ENCODE results near the gene CC2D2B. TPM values are rescaled to one million over a fixed set of nuclear protein-coding genes. Genes with fewer than 3 reads are reported as not detected.
"Not testable (repeated sequence)": the region's sequence is repeated elsewhere in the genome, so short reads cannot be mapped to it uniquely, and the experiment has no call there.

The CC2D2B gene
- total RNA-seq, 1 experiment from 2014 or later, result not detected

- Mint-ChIP-seq H3K4me1 (ENCODE audit: insufficient read depth, unreplicated experiment) (peaks cover 17% of the 10 kb centered on the region), H3K27ac (ENCODE audit: low read depth, unreplicated experiment) (no peak overlapping the region), H3K27me3 (ENCODE audit: insufficient read depth, unreplicated experiment) (no peaks in the 10 kb centered on the region), H3K4me3 (ENCODE audit: unreplicated experiment) (peak overlapping the region; percentile 92), H3K36me3 (ENCODE audit: insufficient read depth, unreplicated experiment) (no peaks in the 10 kb centered on the region), H3K9me3 (ENCODE audit: unreplicated experiment) (no peaks in the 10 kb centered on the region)
- POLR2A ChIA-PET, result interaction anchor here (2.1 kb wide), 1 partner anchor 215 kb away, joined by 14 read pairs; the partner anchor contains the start of gene TCTN3
- CTCF ChIA-PET, result interaction anchor here (0.6 to 1.2 kb wide), 3 partner anchors 78 to 463 kb away, joined by 3 read pairs; no protein-coding TSS in a partner anchor
- TF ChIP-seq CTCF (IDR thresholded peaks at IDR 0.05; ENCODE audit: unreplicated experiment), result no peak
- no peak for DNase-seq (ENCODE audit: unreplicated experiment)
- intact Hi-C loops (cut with micrococcal nuclease), result no loop called here
- BruUV-seq (replicated peaks), result no TSS peak
Measured at GRCh38 chr10:95908450-95908849, 675 bp downstream of the CC2D2B start.

GRCh38 chr10:95909561-95909960, 1.8 kb downstream of the CC2D2B start:
- POLR2A ChIA-PET, result no interaction called here
- no TSS peak for BruUV-seq (replicated peaks)
- H3K36me3 Mint-ChIP-seq (ENCODE audit: insufficient read depth, unreplicated experiment), result no peaks in the 10 kb centered on the region
- intact Hi-C loops (cut with micrococcal nuclease), result no loop called here
- TF ChIP-seq CTCF (IDR thresholded peaks at IDR 0.05; ENCODE audit: unreplicated experiment), result no peak
- H3K27ac Mint-ChIP-seq (ENCODE audit: low read depth, unreplicated experiment), result no peak overlapping the region
- no peak for DNase-seq (ENCODE audit: unreplicated experiment)
- peaks cover 17% of the 10 kb centered on the region for H3K4me1 Mint-ChIP-seq (ENCODE audit: insufficient read depth, unreplicated experiment)
- CTCF ChIA-PET, result no interaction called here
- H3K27me3 Mint-ChIP-seq (ENCODE audit: insufficient read depth, unreplicated experiment), result no peaks in the 10 kb centered on the region
- no peaks in the 10 kb centered on the region for H3K9me3 Mint-ChIP-seq (ENCODE audit: unreplicated experiment)
- H3K4me3 Mint-ChIP-seq (ENCODE audit: unreplicated experiment), result no peak overlapping the region

GRCh38 chr10:95916039-95916438, 8.3 kb downstream of the CC2D2B start:
- H3K27me3 Mint-ChIP-seq (ENCODE audit: insufficient read depth, unreplicated experiment); BruUV-seq (replicated peaks); H3K4me1 Mint-ChIP-seq (ENCODE audit: insufficient read depth, unreplicated experiment); POLR2A ChIA-PET; intact Hi-C loops (cut with micrococcal nuclease); H3K4me3 Mint-ChIP-seq (ENCODE audit: unreplicated experiment); DNase-seq (ENCODE audit: unreplicated experiment); H3K36me3 Mint-ChIP-seq (ENCODE audit: insufficient read depth, unreplicated experiment); H3K9me3 Mint-ChIP-seq (ENCODE audit: unreplicated experiment); CTCF ChIA-PET; H3K27ac Mint-ChIP-seq (ENCODE audit: low read depth, unreplicated experiment): not testable (repeated sequence)

- H3K4me3 Mint-ChIP-seq (ENCODE audit: unreplicated experiment), result no peak overlapping the region
- ChIA-PET CTCF (interaction anchor here (0.6 kb wide), 1 partner anchor 22 kb away, joined by 3 read pairs; no protein-coding TSS in a partner anchor), POLR2A (interaction anchor here (0.6 kb wide), 1 partner anchor 351 kb away, joined by 3 read pairs; no protein-coding TSS in a partner anchor)
- H3K27ac Mint-ChIP-seq (ENCODE audit: low read depth, unreplicated experiment), result no peak overlapping the region
- no peak for TF ChIP-seq CTCF (IDR thresholded peaks at IDR 0.05; ENCODE audit: unreplicated experiment)
- H3K9me3 Mint-ChIP-seq (ENCODE audit: unreplicated experiment), result no peaks in the 10 kb centered on the region
- intact Hi-C loops (cut with micrococcal nuclease), result no loop called here
- no TSS peak for BruUV-seq (replicated peaks)
- no peaks in the 10 kb centered on the region for H3K36me3 Mint-ChIP-seq (ENCODE audit: insufficient read depth, unreplicated experiment)
- no peak for DNase-seq (ENCODE audit: unreplicated experiment)
- no peaks in the 10 kb centered on the region for H3K27me3 Mint-ChIP-seq (ENCODE audit: insufficient read depth, unreplicated experiment)
- H3K4me1 Mint-ChIP-seq (ENCODE audit: insufficient read depth, unreplicated experiment), result no peaks in the 10 kb centered on the region
Measured at GRCh38 chr10:95920798-95921426, 13.1 kb downstream of the CC2D2B start.
